OCI-LY1 (cell line): ENCODE data around the gene SLF1.

ENCODE experiments used
- CTCF ChIP-seq: fragments of 200-600 bp; sonication (generic), shearing (Covaris generic); IDR thresholded peaks from 2 replicates; pipeline ENCODE4 v1.5.1; 2017; ENCODE audit warnings: mild to moderate bottlenecking, antibody characterized with exemption, low read length, moderate library complexity, mixed read lengths
- EZH2 ChIP-seq: fragments of 200-600 bp; sonication (generic), shearing (Covaris generic); IDR thresholded peaks from 2 replicates; pipeline ENCODE4 v1.8.0; 2017; ENCODE audit warnings: borderline replicate concordance, mixed run types, mild to moderate bottlenecking, antibody characterized with exemption, low read length, moderate library complexity, mixed read lengths

- TF ChIP-seq EZH2 (no peak), CTCF (no peak)
Observed at GRCh38 chr5:94571415-94571814, 47.1 kb upstream of the SLF1 start.
